GM10248 (cell line): Measurements from ENCODE around the gene KRTAP12-3.
"Not testable (repeated sequence)": the region's sequence is repeated elsewhere in the genome, so short reads cannot be mapped to it uniquely, and the experiment has no call there.

Source experiments
- CTCF ChIA-PET: fragments of 300-600 bp; sonication (Branson Sonifier 250); formaldehyde crosslinking; extraction: SDS; loops from one replicate; lab custom pipeline; 2021; ENCODE audit warnings: antibody characterized with exemption; lab: Yijun Ruan, JAX
- POLR2A ChIA-PET: fragments of 350-650 bp; sonication (Branson Sonifier 250); formaldehyde crosslinking; extraction: SDS; loops from one replicate; lab custom pipeline; 2020; ENCODE audit warnings: antibody characterized with exemption; lab: Yijun Ruan, JAX
- DNase-seq: peaks from one replicate; pipeline ENCODE4 v3.0.0; 2012; ENCODE audit errors: extremely low spot score
- TF ChIP-seq, protein P1 (sequence below): IDR thresholded peaks from 2 replicates; pipeline ENCODE4 v1.5.1; 2012; ENCODE audit warnings: mild to moderate bottlenecking, low read depth; ENCODE audit errors: extremely low read depth, missing control alignments, control extremely low read depth

KRTAP12-3 gene

DNA sequence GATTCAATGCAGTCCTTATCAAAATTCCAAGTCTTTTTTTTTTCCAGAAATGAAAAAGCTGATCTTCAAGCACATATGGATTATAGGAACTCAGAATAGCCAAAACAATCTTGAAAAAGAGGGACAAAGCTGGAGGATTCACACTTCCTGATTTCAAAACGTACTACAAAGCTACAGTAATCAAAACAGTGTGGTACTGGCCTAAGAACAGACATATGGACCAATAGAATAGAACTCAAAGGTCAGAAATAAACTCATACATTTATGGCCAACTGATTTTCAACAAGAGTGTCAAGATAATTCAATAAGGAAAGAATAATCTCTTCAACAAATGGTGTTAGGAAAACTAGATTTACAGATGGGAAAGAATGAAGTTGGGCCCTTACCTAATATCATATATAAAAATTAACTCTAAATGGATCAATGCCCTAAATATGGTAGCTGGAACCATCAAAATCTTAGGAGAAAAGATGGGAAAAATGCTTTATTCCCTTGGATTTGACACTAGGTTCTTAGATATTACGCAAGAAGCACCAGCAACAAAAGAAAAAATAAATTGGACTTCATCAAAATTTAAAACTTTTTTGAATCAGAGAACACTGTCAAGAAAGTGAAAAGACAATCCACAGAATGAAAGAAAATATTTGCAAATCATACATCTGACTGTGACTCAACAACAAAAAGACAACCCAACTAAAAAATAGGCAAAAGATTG, 35.2 kb downstream of the KRTAP12-3 start:
- TF ChIP-seq, protein P1, sequence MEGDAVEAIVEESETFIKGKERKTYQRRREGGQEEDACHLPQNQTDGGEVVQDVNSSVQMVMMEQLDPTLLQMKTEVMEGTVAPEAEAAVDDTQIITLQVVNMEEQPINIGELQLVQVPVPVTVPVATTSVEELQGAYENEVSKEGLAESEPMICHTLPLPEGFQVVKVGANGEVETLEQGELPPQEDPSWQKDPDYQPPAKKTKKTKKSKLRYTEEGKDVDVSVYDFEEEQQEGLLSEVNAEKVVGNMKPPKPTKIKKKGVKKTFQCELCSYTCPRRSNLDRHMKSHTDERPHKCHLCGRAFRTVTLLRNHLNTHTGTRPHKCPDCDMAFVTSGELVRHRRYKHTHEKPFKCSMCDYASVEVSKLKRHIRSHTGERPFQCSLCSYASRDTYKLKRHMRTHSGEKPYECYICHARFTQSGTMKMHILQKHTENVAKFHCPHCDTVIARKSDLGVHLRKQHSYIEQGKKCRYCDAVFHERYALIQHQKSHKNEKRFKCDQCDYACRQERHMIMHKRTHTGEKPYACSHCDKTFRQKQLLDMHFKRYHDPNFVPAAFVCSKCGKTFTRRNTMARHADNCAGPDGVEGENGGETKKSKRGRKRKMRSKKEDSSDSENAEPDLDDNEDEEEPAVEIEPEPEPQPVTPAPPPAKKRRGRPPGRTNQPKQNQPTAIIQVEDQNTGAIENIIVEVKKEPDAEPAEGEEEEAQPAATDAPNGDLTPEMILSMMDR: no peak
- no peak for DNase-seq
- CTCF ChIA-PET: interaction anchor here (1.1 kb wide), 1 partner anchor 9 kb away, joined by 3 read pairs; no protein-coding TSS in a partner anchor
- POLR2A ChIA-PET: no interaction called here

DNA sequence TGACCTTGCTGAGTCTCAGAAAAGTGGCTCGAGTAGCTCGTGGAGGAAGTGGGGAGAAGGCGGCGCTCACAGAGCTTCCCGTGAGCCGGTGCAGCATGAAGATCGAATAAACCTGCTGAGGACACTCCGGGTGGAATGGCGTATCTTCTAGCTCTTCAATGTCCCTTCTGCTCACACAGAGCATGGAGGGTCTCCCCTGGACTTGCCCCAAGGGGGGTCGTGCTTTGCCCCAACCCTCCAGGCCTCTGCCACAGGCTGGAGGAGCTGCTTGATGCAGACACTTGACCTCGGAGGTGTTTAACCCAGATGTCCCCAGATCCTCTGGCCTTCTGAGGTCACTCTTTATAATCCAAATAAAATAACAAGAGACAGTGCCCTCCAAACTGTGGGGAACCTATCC, 37.0 kb downstream of the KRTAP12-3 start:
- TF ChIP-seq, protein P1: no peak
- no peak for DNase-seq
- POLR2A ChIA-PET: no interaction called here
- CTCF ChIA-PET: no interaction called here

DNA sequence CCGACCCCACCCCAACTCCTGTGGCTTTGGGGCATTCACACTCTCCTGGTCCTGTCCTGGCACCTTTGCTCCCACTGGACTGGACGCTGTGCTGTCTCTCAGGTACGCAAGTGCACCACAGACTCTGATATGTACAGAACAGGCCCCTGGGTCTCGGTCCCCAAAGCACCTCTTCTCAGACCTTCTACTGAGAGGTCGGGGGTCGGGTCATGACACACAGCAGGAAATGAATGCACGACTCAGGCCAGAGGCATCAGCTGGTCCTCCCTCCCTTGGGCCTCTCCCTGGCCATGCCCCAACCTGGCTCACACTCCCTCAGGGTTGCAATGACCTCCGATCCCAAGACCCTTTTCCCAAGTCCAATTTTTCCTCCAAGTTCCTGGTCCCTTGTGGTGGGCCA, 37.5 kb downstream of the KRTAP12-3 start:
- TF ChIP-seq, protein P1: no peak
- ChIA-PET CTCF (no interaction called here), POLR2A (no interaction called here)
- no peak for DNase-seq

DNA sequence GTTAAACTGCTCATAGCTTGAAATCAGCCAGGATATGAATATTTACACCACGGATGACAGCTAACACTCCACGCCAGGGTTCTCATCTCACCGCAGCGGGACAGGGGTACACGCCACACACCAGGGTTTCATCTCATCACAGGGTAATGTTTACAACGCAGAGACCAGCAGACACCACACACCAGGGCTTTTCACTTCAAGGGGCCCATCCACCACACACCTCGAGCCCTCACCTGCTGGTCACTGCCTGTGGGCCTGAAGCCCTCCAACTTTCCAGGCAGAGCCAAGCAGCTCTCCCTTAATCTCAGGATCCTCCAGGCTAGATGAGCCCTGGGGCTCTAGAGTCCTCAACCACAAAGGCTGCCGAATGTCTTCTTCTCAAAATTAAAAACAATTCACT, 37.9 kb downstream of the KRTAP12-3 start:
- ChIA-PET CTCF (interaction anchor here (1.0 kb wide), 1 partner anchor 10 kb away, joined by 3 read pairs; no protein-coding TSS in a partner anchor), POLR2A (no interaction called here)
- no peak for DNase-seq
- TF ChIP-seq, protein P1: no peak

DNA sequence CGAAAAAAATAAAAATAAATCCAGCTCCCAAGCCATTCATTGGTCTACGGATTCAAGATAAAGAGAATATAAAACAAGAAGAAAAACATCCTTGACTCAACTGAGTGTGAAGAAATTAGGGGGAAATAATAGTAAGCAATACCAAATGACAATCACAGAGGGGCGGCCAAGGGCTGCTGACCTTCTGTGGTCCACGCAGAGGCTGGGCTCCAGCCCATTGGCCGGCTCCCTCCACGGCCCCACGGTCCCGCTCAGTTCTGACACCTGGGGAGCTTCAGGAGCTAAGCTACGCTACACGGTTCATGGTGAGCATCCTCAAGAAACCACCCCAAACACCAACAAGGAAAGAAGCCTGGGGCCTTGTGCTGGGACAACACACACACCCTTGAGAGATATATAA, 38.8 kb downstream of the KRTAP12-3 start:
- TF ChIP-seq, protein P1: no peak
- ChIA-PET POLR2A (no interaction called here), CTCF (interaction anchor here (1.0 kb wide), 1 partner anchor 10 kb away, joined by 3 read pairs; no protein-coding TSS in a partner anchor)
- DNase-seq: no peak

DNA sequence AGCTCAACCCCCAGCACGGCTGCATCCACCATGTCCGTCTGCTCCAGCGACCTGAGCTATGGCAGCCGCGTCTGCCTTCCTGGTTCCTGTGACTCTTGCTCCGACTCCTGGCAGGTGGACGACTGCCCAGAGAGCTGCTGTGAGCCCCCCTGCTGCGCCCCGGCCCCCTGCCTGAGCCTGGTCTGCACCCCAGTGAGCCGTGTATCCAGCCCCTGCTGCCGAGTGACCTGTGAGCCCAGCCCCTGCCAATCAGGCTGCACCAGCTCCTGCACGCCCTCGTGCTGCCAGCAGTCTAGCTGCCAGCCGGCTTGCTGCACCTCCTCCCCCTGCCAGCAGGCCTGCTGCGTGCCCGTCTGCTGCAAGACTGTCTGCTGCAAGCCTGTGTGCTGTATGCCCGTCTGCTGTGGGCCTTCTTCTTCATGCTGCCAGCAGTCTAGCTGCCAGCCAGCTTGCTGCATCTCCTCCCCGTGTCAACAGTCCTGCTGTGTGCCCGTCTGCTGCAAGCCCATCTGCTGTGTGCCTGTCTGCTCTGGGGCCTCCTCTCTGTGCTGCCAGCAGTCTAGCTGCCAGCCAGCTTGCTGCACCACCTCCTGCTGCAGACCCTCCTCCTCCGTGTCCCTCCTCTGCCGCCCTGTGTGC, 39.6 kb downstream of the KRTAP12-3 start, which contains the start of gene KRTAP10-12:
KRTAP10-12 (plus strand) TSS at position 1 of the 639 bp plus-strand sequence; CDS start at position 31, 30 bp downstream.
- DNase-seq, CTCF ChIA-PET, POLR2A ChIA-PET: not testable (repeated sequence)
